ENCODE results near the gene CFAP47.
A peak's percentile ranks its signal among the peaks of the same experiment; 100 is the strongest.
"Not testable (repeated sequence)": the region's sequence is repeated elsewhere in the genome, so short reads cannot be mapped to it uniquely, and the experiment has no call there.

The CFAP47 gene

GRCh38 chrX:35919536-35920309 is at the start of gene CFAP47:
TSS of gene CFAP47 (plus strand) at chrX:35919734. CDS start at chrX:35919800, 66 bp downstream.
- no peak for DNase-seq (ENCODE audit: low read depth)
- H3K4me3 ChIP-seq (ENCODE audit: low read depth, low read length): no peak within 1 kb of the TSS
- no peak for TF ChIP-seq CTCF (IDR thresholded peaks at IDR 0.05; ENCODE audit: insufficient read depth, low read depth, low read length, missing control alignments)

GRCh38 chrX:35880601-35881000 is 38.9 kb upstream of the CFAP47 start:
- no peak for DNase-seq (ENCODE audit: low read depth)
- TF ChIP-seq CTCF (IDR thresholded peaks at IDR 0.05; ENCODE audit: insufficient read depth, low read depth, low read length, missing control alignments): no peak

GRCh38 chrX:35886135-35886534 is 33.4 kb upstream of the CFAP47 start:
- no peak for TF ChIP-seq CTCF (IDR thresholded peaks at IDR 0.05; ENCODE audit: insufficient read depth, low read depth, low read length, missing control alignments)
- DNase-seq (ENCODE audit: low read depth): no peak
- H3K4me3 ChIP-seq (ENCODE audit: low read depth, low read length): no peak overlapping the region

More at GRCh38 chrX:35880601-35881000, 38.9 kb upstream of the CFAP47 start:
- H3K4me3 ChIP-seq (ENCODE audit: low read depth, low read length): no peak overlapping the region

- peak; percentile 21 for DNase-seq (ENCODE audit: low read depth)
- no peak for TF ChIP-seq CTCF (IDR thresholded peaks at IDR 0.05; ENCODE audit: insufficient read depth, low read depth, low read length, missing control alignments)
- no peak overlapping the region for H3K4me3 ChIP-seq (ENCODE audit: low read depth, low read length)
Observed at GRCh38 chrX:35890699-35891098, 28.8 kb upstream of the CFAP47 start.

- H3K4me3 ChIP-seq (ENCODE audit: low read depth, low read length); DNase-seq (ENCODE audit: low read depth): not testable (repeated sequence)
Observed at GRCh38 chrX:35986816-35987215, 67.3 kb downstream of the CFAP47 start.

GRCh38 chrX:36007207-36007606 is 87.7 kb downstream of the CFAP47 start:
- no peak overlapping the region for H3K4me3 ChIP-seq (ENCODE audit: low read depth, low read length)
- no peak for DNase-seq (ENCODE audit: low read depth)
- TF ChIP-seq CTCF (IDR thresholded peaks at IDR 0.05; ENCODE audit: insufficient read depth, low read depth, low read length, missing control alignments): no peak

GRCh38 chrX:36019125-36019524 is 99.6 kb downstream of the CFAP47 start:
- no peak for TF ChIP-seq CTCF (IDR thresholded peaks at IDR 0.05; ENCODE audit: insufficient read depth, low read depth, low read length, missing control alignments)
- no peak overlapping the region for H3K4me3 ChIP-seq (ENCODE audit: low read depth, low read length)
- DNase-seq (ENCODE audit: low read depth): no peak

All from GM12865 (cell line).